Measurements from ENCODE around the gene PID1. TPM values are rescaled to one million over a fixed set of nuclear protein-coding genes. Genes with fewer than 3 reads are reported as not detected.
"Not testable (repeated sequence)": the region's sequence is repeated elsewhere in the genome, so short reads cannot be mapped to it uniquely, and the experiment has no call there.

The PID1 gene
- total RNA-seq, 4 donors from 2014 or later, result 1.0 to 33.0 (median 8.4) TPM

- Histone ChIP-seq H3K27me3 (no peaks in the 10 kb centered on the region), H3K36me3 (no peaks in the 10 kb centered on the region), H3K4me1 (no peaks in the 10 kb centered on the region), H3K27ac (no peak overlapping the region), H3K9me3 (no peaks in the 10 kb centered on the region), H3K4me3 (no peak overlapping the region)
- DNase-seq, result no peak
- TF ChIP-seq POLR2A (IDR thresholded peaks at IDR 0.05), result no peak
- intact Hi-C loops (cut with DNase I), result no loop called here
- 74 to 76% methylated on average over 7 of the region's 7 CpGs for WGBS, 2 donors
Measured at GRCh38 chr2:229201521-229201920, 69.6 kb downstream of the PID1 start.

DNA sequence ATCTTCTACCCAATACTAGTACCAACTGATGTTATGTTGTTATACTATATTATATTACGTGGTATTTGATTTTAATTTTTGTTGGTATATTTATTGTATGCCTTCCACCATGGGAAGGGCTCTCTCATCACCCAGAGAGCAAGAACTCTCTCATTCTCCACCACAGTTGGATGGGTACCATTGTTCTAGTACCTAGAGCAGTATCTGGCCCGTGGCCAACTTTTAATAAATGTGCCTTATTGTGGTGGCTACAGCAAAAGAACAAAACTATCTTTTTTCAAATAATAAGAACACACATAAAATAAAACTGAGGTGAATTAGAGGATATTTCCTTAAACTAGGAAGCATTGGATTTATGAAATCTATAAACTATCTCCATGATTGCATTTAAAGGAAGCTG, 71.8 kb downstream of the PID1 start:
- Histone ChIP-seq H3K27me3 (no peaks in the 10 kb centered on the region), H3K4me1 (no peaks in the 10 kb centered on the region), H3K36me3 (no peaks in the 10 kb centered on the region), H3K9me3 (no peaks in the 10 kb centered on the region), H3K27ac (no peak overlapping the region), H3K4me3 (no peak overlapping the region)
- DNase-seq, result no peak
- TF ChIP-seq, protein P1, sequence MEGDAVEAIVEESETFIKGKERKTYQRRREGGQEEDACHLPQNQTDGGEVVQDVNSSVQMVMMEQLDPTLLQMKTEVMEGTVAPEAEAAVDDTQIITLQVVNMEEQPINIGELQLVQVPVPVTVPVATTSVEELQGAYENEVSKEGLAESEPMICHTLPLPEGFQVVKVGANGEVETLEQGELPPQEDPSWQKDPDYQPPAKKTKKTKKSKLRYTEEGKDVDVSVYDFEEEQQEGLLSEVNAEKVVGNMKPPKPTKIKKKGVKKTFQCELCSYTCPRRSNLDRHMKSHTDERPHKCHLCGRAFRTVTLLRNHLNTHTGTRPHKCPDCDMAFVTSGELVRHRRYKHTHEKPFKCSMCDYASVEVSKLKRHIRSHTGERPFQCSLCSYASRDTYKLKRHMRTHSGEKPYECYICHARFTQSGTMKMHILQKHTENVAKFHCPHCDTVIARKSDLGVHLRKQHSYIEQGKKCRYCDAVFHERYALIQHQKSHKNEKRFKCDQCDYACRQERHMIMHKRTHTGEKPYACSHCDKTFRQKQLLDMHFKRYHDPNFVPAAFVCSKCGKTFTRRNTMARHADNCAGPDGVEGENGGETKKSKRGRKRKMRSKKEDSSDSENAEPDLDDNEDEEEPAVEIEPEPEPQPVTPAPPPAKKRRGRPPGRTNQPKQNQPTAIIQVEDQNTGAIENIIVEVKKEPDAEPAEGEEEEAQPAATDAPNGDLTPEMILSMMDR (IDR thresholded peaks at IDR 0.05), result no peak
- no peak for TF ChIP-seq POLR2A (IDR thresholded peaks at IDR 0.05)
- 54 to 62% methylated on average over 2 of the region's 2 CpGs for WGBS, 2 donors
- intact Hi-C loops (cut with DNase I), result no loop called here

DNA sequence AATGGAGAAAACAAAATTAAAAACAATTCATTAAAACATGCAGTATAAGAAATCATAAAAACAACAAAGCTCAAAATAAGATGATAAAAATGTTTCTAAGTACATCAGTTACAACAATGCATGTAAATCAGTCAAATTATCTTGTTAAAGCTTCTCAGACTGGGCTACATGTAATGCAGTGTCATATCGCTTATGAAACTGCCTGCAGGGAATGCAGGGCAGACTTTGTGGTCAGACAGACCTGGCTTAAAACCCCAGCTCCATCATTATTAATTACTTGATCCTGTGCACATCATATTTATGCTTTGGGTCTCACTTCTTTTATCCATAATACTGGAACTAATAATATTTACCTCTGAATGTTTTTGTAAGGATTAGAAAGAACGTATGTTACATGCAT, 74.6 kb downstream of the PID1 start:
- 61 to 64% methylated on average over 2 of the region's 2 CpGs for WGBS, 2 donors
- H3K27me3 ChIP-seq, result no peaks in the 10 kb centered on the region
- H3K9me3 ChIP-seq, result no peaks in the 10 kb centered on the region
- no peak overlapping the region for H3K27ac ChIP-seq
- intact Hi-C loops (cut with DNase I), result no loop called here
- TF ChIP-seq, protein P1 (IDR thresholded peaks at IDR 0.05), result no peak
- TF ChIP-seq POLR2A (IDR thresholded peaks at IDR 0.05), result no peak
- H3K4me3 ChIP-seq, result no peak overlapping the region
- H3K36me3 ChIP-seq, result no peaks in the 10 kb centered on the region
- no peak for DNase-seq
- no peaks in the 10 kb centered on the region for H3K4me1 ChIP-seq

GRCh38 chr2:229195346-229195947, 75.6 kb downstream of the PID1 start:
- TF ChIP-seq, protein P1 (IDR thresholded peaks at IDR 0.05), result no peak
- TF ChIP-seq POLR2A (IDR thresholded peaks at IDR 0.05), result no peak
- Histone ChIP-seq H3K4me1 (no peaks in the 10 kb centered on the region), H3K4me3 (no peak overlapping the region), H3K9me3 (no peaks in the 10 kb centered on the region), H3K27me3 (no peaks in the 10 kb centered on the region), H3K27ac (no peak overlapping the region), H3K36me3 (no peaks in the 10 kb centered on the region)
- intact Hi-C loops (cut with DNase I), result no loop called here
- DNase-seq, result no peak
- 86 to 93% methylated on average over 1 of the region's 1 CpG for WGBS, 2 donors

DNA sequence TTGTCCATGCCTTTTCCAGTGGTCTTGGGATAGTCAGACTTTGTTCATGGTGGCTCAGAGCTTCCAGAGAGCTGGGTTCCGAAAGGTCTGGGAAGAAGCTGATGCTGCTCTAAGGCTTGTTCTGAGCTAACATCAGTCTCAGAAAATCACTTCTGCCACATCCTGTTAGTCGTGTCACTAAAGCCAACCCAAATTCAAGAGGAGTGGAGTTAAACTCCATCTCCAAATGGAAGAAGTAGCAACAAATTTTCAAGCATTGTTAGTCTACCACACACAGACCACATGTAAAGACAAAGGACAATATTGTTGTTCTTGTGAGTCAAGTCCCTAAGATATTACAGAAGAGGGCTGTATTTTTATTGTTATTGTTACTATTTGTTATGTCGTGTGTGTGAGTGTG, 77.8 kb downstream of the PID1 start:
- TF ChIP-seq, protein P1 (IDR thresholded peaks at IDR 0.05), result no peak
- TF ChIP-seq POLR2A (IDR thresholded peaks at IDR 0.05), result no peak
- Histone ChIP-seq H3K4me1 (no peaks in the 10 kb centered on the region), H3K27ac (no peak overlapping the region), H3K4me3 (no peak overlapping the region), H3K27me3 (no peaks in the 10 kb centered on the region), H3K9me3 (no peaks in the 10 kb centered on the region), H3K36me3 (no peaks in the 10 kb centered on the region)
- DNase-seq, result no peak
- intact Hi-C loops (cut with DNase I), result no loop called here
- WGBS, 2 donors, result 51 to 83% methylated on average over 2 to 3 of the region's 3 CpGs

DNA sequence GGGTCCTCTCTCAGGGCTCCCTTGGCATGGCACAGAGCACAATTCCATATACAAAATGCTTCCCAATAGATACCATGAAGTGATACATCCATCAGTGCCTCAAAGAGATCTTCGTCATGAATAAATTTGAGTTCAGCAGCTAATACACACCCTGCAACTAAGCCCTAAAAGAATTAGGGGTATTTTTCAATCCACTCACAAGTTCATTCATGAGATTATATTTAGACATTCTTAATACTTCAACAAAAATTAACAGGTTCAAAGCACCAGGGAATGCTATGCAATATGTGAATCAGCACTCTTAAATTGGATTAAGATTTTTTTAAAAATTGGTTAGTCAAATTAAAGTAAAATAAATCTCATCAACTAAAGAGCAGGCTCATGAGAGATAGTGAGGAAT, 79.7 kb downstream of the PID1 start:
- intact Hi-C loops (cut with DNase I), result no loop called here
- no peak for DNase-seq
- Histone ChIP-seq H3K27ac (no peak overlapping the region), H3K27me3 (no peaks in the 10 kb centered on the region), H3K4me3 (no peak overlapping the region), H3K36me3 (no peaks in the 10 kb centered on the region), H3K4me1 (no peaks in the 10 kb centered on the region), H3K9me3 (peaks cover 0 to 12% (median 0%) of the 10 kb centered on the region in 3 donors)
- WGBS, 2 donors, result 78 to 80% methylated on average over 1 of the region's 1 CpG
- TF ChIP-seq, protein P1 (IDR thresholded peaks at IDR 0.05), result no peak
- no peak for TF ChIP-seq POLR2A (IDR thresholded peaks at IDR 0.05)

DNA sequence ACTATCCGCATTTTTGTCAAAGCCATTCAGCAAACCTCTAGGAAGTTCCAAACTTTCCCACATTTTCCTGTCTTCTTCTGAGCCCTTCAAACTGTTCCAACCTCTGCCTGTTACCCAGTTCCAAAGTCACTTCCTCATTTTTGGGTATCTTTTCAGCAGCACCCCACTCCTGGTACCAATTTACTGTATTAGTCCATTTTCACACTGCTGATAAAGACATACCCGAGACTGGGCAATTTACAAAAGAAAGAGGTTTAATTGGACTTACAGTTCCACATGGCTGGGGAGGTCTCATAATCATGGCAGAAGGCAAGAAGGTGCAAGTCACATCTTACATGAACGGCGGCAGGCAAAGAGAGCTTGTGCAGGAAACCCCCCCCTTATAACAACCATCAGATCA, 84.0 kb downstream of the PID1 start:
- H3K36me3 ChIP-seq; intact Hi-C loops (cut with DNase I); DNase-seq; H3K27ac ChIP-seq; H3K4me3 ChIP-seq; H3K4me1 ChIP-seq; H3K27me3 ChIP-seq: not testable (repeated sequence)
- H3K9me3 ChIP-seq, result peaks cover 0 to 16% (median 0%) of the 10 kb centered on the region in 3 donors
- WGBS, 2 donors, result 60 to 64% methylated on average over 3 to 4 of the region's 4 CpGs

Data from esophagus squamous epithelium (tissue), 5 donors.